Adrenal gland (tissue), 12 donors: ENCODE results near the gene STK24. TPM values are rescaled to one million over a fixed set of nuclear protein-coding genes. Genes with fewer than 3 reads are reported as not detected.

Experiments used
- DNase-seq, 7 donors: peaks; one replicate each; pipeline ENCODE4 v3.0.0-alpha.2; 2019 to 2020
- H3K27ac ChIP-seq, 5 donors: fragments of 200-600 bp; sonication (generic) in 4 of 5; 1 replicate in 3 of 5; 2 replicates in 2 of 5; pipeline versions ENCODE4 v1.5.1 to v1.8.0; 2016 to 2020; ENCODE audit warnings: mild to moderate bottlenecking in 1 of 5
- H3K27me3 ChIP-seq: fragments of 200-600 bp; 2 replicates; pipeline ENCODE4 v1.8.0; 2021
- H3K36me3 ChIP-seq, 2 donors: fragments of 200-600 bp; replicated peaks in 1 of 2; 1 replicate in 1 of 2; 2 replicates in 1 of 2; pipeline versions ENCODE4 v1.5.1 to v1.8.0; 2018 to 2022
- H3K4me1 ChIP-seq, 2 donors: fragments of 200-600 bp; replicated peaks in 1 of 2; 1 replicate in 1 of 2; 2 replicates in 1 of 2; pipeline versions ENCODE4 v1.5.1 to v1.8.0; 2018 to 2021
- H3K4me3 ChIP-seq, 4 donors: fragments of 200-600 bp; sonication (generic) in 3 of 4; one replicate each; pipeline ENCODE4 v1.5.1; 2016 to 2018
- H3K9me3 ChIP-seq, 3 donors: fragments of 200-600 bp; sonication (generic) in 1 of 3; replicated peaks in 1 of 3; 1 replicate in 2 of 3; 2 replicates in 1 of 3; pipeline versions ENCODE4 v1.5.1 to v1.8.0; 2016 to 2021
- CTCF ChIP-seq, 6 experiments: fragments of 450-650 bp in 4 of 6; fragments of 200-600 bp in 2 of 6; sonication (generic) in 1 of 6; IDR thresholded peaks; 1 replicate in 5 of 6; 2 replicates in 1 of 6; pipeline versions ENCODE4 v1.5.1 to v1.8.0; 2016 to 2021; ENCODE audit warnings: antibody characterized with exemption in 6 of 6, mild to moderate bottlenecking in 2 of 6, moderate library complexity in 1 of 6
- POLR2A ChIP-seq, 2 donors: fragments of 450-650 bp; IDR thresholded peaks; one replicate each; pipeline ENCODE4 v1.6.1; 2017; ENCODE audit warnings: antibody characterized with exemption in 2 of 2, mild to moderate bottlenecking in 2 of 2, moderate library complexity in 1 of 2
- WGBS, 4 donors: extraction: QIAGEN DNeasy Blood & Tissue Kit in 2 of 4; methylation state at CpG; one replicate each; pipeline versions ENCODE4 v1.1.5 to v1.1.7; 2013 to 2017; 5-methylcytosine and 5-hydroxymethylcytosine counted together
- intact Hi-C, 2 donors: fragments of 100-400 bp; cut with DNase I; formaldehyde crosslinking; loops; one replicate each; pipeline versions ENCODE4 v1.14.1 to v1.15.0; 2022 to 2023
- polyA plus RNA-seq, 3 donors: library from polyadenylated mRNA; stranded (reverse); fragments of 200-250 nt in 2 of 3; fragments of 350-450 nt in 1 of 3; fragmentation: Illumina TruSeq in 1 of 3; extraction: RNeasy Lipid Tissue Mini Kit (QIAGEN cat#74804) in 1 of 3; gene quantifications; one replicate each; pipeline ENCODE4 v1.2.3, GENCODE V29; 2013 to 2014
- total RNA-seq, 9 donors: library from RNA; depleted of rRNA in 4 of 9; stranded (reverse); fragments of >200 nt in 4 of 9; fragments of 120-200 nt in 1 of 9; fragmentation: NEBNext Ultra II Directional in 1 of 9; extraction: Animal tissue kit (Norgen Biotek cat#: 25700) in 1 of 9; gene quantifications; one replicate each; pipeline versions ENCODE4 v1.1.0 to v1.2.4, GENCODE V29; 2013 to 2023
- donor health status: healthy with polysubstance abuse.
- donor health status: Bipolar disorder and iron deficiency.
- donor health status: DM: yes; HTN: yes; CAD: no.
- donor health status: DM: no; HTN: no; CAD: no.
- donor health status: DM: no; HTN: no; CAD: no.
- donor health status: DM: yes; HTN: yes; CAD: no.

Gene STK24
- total and polyA plus RNA-seq, 12 donors: 17.7 to 72.2 (median 56.0) TPM

GRCh38 chr13:98443800-98444325, 133.0 kb downstream of the STK24 start:
- Histone ChIP-seq H3K36me3 (peaks cover 0 to 45% of the 10 kb centered on the region in 2 donors), H3K4me1 (no peaks in the 10 kb centered on the region), H3K9me3 (no peaks in the 10 kb centered on the region), H3K27ac (no peak overlapping the region), H3K27me3 (no peaks in the 10 kb centered on the region), H3K4me3 (no peak overlapping the region)
- WGBS, 4 donors: 82 to 87% (median 87%) methylated on average over 11 to 21 of the region's 21 CpGs
- TF ChIP-seq POLR2A (IDR thresholded peaks at IDR 0.05) (no peak), CTCF (IDR thresholded peaks at IDR 0.05) (no peak)
- no peak for DNase-seq
- intact Hi-C loops: loop anchor here in 1 of 2 donors (10.0 kb wide), 1 partner anchor 401 kb away; no protein-coding TSS in a partner anchor

GRCh38 chr13:98443329-98443728, 133.6 kb downstream of the STK24 start:
- intact Hi-C loops: loop anchor here in 1 of 2 donors (10.0 kb wide), 1 partner anchor 401 kb away; no protein-coding TSS in a partner anchor
- H3K27ac ChIP-seq: no peak overlapping the region
- H3K9me3 ChIP-seq: no peaks in the 10 kb centered on the region
- H3K4me1 ChIP-seq: no peaks in the 10 kb centered on the region
- H3K27me3 ChIP-seq: no peaks in the 10 kb centered on the region
- DNase-seq: peak in 2 of 7 donors; percentile 30 to 64
- H3K4me3 ChIP-seq: no peak overlapping the region
- WGBS, 4 donors: 64 to 78% (median 74%) methylated on average over 6 to 11 of the region's 11 CpGs
- TF ChIP-seq POLR2A (IDR thresholded peaks at IDR 0.05): no peak
- no peak for TF ChIP-seq CTCF (IDR thresholded peaks at IDR 0.05)
- H3K36me3 ChIP-seq: peaks cover 0 to 44% of the 10 kb centered on the region in 2 donors

GRCh38 chr13:98442391-98443230, 134.3 kb downstream of the STK24 start:
- H3K36me3 ChIP-seq: peaks cover 0 to 37% of the 10 kb centered on the region in 2 donors
- no peaks in the 10 kb centered on the region for H3K4me1 ChIP-seq
- DNase-seq: no peak
- H3K9me3 ChIP-seq: no peaks in the 10 kb centered on the region
- no peak overlapping the region for H3K4me3 ChIP-seq
- H3K27ac ChIP-seq: no peak overlapping the region
- no peak for TF ChIP-seq POLR2A (IDR thresholded peaks at IDR 0.05)
- no peak for TF ChIP-seq CTCF (IDR thresholded peaks at IDR 0.05)
- intact Hi-C loops: loop anchor here in 1 of 2 donors (10.0 kb wide), 1 partner anchor 402 kb away; no protein-coding TSS in a partner anchor
- H3K27me3 ChIP-seq: no peaks in the 10 kb centered on the region
- 76 to 82% (median 80%) methylated on average over 24 to 27 of the region's 27 CpGs for WGBS, 4 donors

- TF ChIP-seq POLR2A (IDR thresholded peaks at IDR 0.05): no peak
- no peak for TF ChIP-seq CTCF (IDR thresholded peaks at IDR 0.05)
- H3K9me3 ChIP-seq: no peaks in the 10 kb centered on the region
- H3K27ac ChIP-seq: no peak overlapping the region
- no peak overlapping the region for H3K4me3 ChIP-seq
- H3K36me3 ChIP-seq: peaks cover 0 to 24% of the 10 kb centered on the region in 2 donors
- DNase-seq: no peak
- H3K27me3 ChIP-seq: no peaks in the 10 kb centered on the region
- 86 to 90% (median 87%) methylated on average over 21 of the region's 21 CpGs for WGBS, 4 donors
- no peaks in the 10 kb centered on the region for H3K4me1 ChIP-seq
- intact Hi-C loops: loop anchor here in 1 of 2 donors (10.0 kb wide), 1 partner anchor 404 kb away; no protein-coding TSS in a partner anchor
Measured at GRCh38 chr13:98441056-98441676, 135.7 kb downstream of the STK24 start.
